CD4-positive, alpha-beta T cell treated with Interleukin-15 for 1 hour (primary cell): ENCODE results near the gene SP8.

Experiments used
- DNase-seq: peaks from one replicate; pipeline ENCODE4 v3.0.0-alpha.2; 2020

Gene SP8

GRCh38 chr7:20793694-20794394 is 7.2 kb upstream of the SP8 start:
- no peak for DNase-seq

DNA sequence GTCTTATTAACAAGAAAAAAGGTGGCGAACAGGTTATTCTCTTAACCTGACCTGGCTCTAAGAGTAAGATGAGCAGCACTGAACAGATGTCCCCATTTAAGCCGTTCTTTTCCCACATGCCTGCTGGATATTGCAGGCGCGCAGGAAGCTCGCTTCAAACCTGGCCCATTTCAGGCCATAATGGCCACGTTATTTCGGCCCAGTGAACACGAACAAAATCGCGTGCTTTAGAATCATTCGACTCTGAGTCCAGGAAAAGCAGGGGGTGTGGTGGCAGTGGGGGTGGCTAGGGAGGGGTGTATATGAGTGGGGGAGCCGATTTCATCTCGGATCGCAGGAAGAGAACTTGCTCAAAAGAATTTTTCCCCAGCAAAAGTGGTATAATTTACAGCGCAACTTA is 6.6 kb upstream of the SP8 start:
- DNase-seq, result no peak

GRCh38 chr7:20791538-20792434 is 5.1 kb upstream of the SP8 start:
- DNase-seq, result no peak

- DNase-seq, result no peak
These were observed 3.7 kb upstream of the SP8 start for GRCh38 chr7:20790375-20790774.

GRCh38 chr7:20788420-20788990 is 1.8 kb upstream of the SP8 start:
- no peak for DNase-seq

- no peak for DNase-seq
These were observed 1.2 kb upstream of the SP8 start for GRCh38 chr7:20787660-20788419.

GRCh38 chr7:20786421-20786778 is 286 bp downstream of the SP8 start:
- DNase-seq, result no peak

DNA sequence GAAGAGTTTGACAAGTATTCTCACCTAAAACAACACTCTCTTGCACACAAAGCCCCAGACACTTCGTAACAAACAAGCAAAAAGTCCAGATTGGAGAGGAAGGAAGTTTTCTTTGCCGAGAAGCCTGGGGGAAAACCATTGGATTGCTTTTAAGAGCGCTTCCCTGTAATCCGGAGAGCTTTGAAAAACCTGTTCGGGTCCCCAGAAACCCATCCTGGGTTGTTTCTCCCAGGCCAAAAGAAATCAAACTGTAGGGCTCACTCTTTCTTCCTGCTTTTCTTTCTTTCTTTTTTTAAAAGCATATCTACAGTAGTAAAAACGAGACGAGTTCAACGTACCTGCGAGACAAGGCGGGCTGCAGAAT is 655 bp downstream of the SP8 start:
- no peak for DNase-seq

DNA sequence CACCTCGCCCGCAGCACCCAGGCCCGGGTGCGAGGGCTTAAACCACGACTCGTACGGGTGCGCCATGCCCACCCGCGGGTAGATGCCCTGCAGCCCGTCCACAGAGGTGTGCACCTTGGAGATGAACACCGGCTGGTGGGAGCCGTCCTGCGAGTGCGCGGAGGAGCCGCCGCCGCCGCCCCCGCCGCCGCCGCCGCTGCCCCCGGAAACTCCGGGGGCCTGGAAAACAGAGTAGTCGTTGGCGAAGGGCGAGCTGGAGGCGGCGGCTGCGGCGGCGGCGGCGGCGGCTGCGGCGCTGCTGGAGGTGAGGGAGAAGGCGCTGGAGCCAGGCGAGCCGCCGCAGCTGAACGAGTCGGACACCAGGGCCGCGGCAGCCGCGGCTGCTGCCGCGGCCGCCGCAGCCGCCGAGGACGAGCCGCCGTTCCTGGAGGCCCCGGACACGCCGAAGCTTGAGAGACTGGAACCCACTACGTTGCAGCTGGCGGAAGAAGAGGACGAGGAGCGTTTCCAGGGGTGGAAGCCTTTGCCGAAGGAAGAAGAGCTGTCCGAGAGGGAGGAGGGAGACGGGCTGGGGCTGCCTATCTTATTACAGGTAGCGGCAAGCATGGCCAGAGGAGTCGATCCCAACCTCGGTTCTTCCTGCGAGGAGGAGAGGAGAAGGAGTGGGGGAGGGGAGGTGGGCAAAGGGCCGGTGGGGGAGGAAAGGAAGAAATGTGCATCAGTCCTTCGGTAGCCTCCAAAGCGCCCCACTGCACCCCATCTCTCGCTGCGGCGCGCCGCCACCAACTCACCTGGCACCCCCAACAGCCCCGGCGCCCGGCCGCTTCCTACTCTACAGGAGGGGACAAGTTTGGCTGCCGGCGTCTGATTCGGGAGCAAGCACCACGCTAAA is 1.3 kb downstream of the SP8 start:
- DNase-seq, result no peak

DNA sequence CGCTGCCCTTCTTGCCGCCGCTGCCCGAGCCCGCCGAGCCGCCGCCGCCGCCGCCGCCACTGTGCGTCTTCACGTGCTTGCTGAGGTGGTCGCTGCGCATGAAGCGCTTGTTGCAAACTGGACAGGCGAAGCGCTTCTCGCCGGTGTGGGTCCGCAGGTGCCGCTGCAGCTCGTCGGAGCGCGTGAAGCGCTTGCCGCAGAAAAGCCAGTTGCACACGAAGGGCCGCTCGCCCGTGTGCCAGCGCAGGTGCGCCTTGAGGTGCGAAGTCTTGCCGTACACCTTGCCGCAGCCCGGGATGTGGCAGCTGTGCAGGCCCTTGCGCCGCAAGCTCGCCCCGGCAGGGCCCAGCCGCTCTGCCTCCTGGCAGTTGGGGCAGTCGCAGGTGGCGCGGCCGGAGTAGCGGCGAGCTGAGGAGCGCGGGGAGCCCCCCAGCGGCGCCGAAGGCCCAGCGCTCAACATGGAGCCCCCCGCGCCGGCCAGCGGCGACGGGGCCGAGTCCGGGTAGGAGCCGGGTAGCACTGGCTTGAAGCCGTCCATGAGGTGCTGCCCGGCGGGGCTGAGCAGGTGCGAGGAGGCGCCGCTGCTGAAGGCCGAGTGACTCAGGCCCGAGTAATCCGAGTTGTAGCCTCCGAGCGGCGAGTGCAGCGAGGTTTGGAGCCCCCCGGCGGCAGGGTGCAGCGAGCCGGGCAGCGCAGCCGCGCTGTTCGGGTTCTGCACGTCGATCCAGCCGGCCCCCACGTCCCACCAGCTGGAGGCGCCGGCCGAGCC is 2.1 kb downstream of the SP8 start:
- no peak for DNase-seq

DNA sequence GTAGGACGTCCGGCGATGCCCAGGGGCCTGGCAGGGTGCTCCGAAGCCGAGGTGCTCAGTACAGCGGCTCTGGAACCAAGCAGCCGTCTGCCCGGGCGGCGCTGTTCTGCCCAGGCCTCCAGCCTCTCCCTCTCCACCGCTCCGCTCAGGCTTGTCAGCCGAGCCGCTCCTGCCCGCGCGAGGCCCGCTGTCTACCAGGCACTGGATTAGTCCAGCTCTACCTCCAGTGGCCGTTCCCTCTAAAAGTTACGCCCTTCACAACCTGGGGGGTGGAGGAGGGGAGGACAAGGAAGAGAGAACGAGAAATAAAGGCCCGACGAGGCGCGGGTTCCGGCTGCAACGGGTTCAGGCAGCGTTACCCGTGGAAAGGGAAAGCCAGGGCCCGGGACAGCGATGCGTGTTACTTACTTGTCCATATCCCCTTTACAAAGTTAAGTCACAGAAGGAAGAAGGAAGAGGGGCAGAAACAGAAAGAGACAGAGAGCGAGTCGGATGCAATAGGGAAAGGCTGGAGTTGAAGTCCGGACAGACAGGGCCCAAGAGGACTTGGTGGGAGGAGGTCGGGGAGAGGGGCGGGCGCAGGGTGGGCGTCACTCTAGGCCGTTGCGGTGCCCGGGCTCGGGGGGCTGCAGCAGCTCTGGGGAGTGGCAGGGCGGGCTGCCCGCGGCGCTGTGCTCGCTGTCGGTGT is 2.8 kb downstream of the SP8 start:
- no peak for DNase-seq

- no peak for DNase-seq
These were observed 3.5 kb downstream of the SP8 start for GRCh38 chr7:20783125-20783699.

DNA sequence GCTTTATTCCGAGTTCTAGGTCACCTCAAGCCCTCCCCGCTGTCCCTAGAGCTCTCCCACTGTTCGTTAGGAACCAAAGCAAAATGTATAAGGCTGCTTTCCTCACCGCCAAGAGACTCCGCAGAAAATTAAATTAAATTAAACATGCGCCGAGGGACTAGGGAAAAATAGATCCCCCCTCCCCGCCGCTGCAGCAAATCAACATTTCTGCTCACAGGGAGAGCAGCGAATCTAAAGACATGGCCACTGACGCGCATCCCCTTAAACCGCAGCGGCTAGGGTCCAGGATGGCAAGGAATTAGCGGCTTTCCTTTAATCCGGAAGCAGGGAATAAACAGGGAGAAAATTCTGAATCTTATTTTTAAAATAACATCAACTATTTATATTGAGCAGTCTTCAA is 7.6 kb downstream of the SP8 start:
- DNase-seq, result no peak

- DNase-seq, result no peak
These were observed 8.5 kb downstream of the SP8 start for GRCh38 chr7:20778063-20778721.

- no peak for DNase-seq
These were observed 9.2 kb downstream of the SP8 start for GRCh38 chr7:20777377-20778062.

- DNase-seq, result no peak
These were observed 9.7 kb downstream of the SP8 start for GRCh38 chr7:20776942-20777341.

- DNase-seq, result no peak
These were observed 10.3 kb downstream of the SP8 start for GRCh38 chr7:20776214-20776911.

DNA sequence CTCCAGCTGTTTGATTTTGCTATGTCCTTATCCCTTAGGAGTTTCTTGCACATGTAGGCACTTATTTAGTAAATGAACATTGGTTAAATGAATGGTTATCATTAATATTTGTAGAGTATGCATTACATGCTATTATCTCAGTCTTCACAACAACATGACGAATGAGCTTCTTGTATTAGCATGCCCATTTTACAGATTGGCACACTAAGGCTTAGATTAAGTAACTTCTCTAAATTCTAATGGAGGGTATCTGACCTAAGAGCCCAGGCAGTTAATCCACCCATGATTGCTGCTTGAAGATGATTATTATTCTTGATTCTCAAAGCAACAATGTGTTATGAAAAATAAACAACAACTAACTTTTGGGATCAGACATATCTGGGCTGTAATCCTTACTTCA is 32.7 kb downstream of the SP8 start:
- DNase-seq, result no peak

DNA sequence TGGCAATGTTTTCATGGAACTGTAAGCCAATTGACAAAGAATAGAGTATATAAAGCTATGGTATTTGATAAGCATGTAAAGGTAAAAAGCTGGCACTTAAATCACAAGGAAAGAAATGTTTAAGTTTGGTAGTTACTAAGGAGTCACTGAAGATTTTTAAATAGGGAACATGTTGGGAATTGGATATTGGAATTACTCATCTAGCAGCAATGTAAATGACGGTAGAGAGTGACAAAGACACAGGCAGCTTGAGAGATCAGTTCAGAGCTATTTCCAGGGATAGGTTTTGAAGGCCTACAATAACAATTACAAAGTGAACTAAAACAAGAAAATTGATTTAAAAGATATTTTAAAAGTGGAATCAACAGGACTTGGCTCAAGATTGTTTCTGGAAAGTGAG is 36.8 kb downstream of the SP8 start:
- DNase-seq, result no peak
